GM19193 (cell line): Measurements from ENCODE around the gene TLR4.

ENCODE experiments used
- POLR2A ChIP-seq: IDR thresholded peaks from 4 replicates; pipeline ENCODE4 v1.6.1; 2011; ENCODE audit not compliant: insufficient read depth, insufficient read length; ENCODE audit errors: extremely low read depth

Gene TLR4

GRCh38 chr9:117723986-117724625 lies 19.9 kb downstream of the TLR4 start:
- TF ChIP-seq POLR2A = no peak

GRCh38 chr9:117725426-117725887 lies 21.3 kb downstream of the TLR4 start:
- no peak for TF ChIP-seq POLR2A

GRCh38 chr9:117729375-117729774 lies 25.2 kb downstream of the TLR4 start:
- no peak for TF ChIP-seq POLR2A

GRCh38 chr9:117732494-117732893 lies 28.3 kb downstream of the TLR4 start:
- no peak for TF ChIP-seq POLR2A

GRCh38 chr9:117733465-117733864 lies 29.3 kb downstream of the TLR4 start:
- TF ChIP-seq POLR2A = no peak

GRCh38 chr9:117734082-117734481 lies 29.9 kb downstream of the TLR4 start:
- no peak for TF ChIP-seq POLR2A

GRCh38 chr9:117734523-117735314 lies 30.5 kb downstream of the TLR4 start:
- TF ChIP-seq POLR2A = no peak

GRCh38 chr9:117737721-117738226 lies 33.6 kb downstream of the TLR4 start:
- no peak for TF ChIP-seq POLR2A

GRCh38 chr9:117739206-117739605 lies 35.0 kb downstream of the TLR4 start:
- no peak for TF ChIP-seq POLR2A

GRCh38 chr9:117739624-117740347 lies 35.6 kb downstream of the TLR4 start:
- TF ChIP-seq POLR2A = no peak

- TF ChIP-seq POLR2A = no peak
These were observed 37.9 kb downstream of the TLR4 start for GRCh38 chr9:117742131-117742530.

- no peak for TF ChIP-seq POLR2A
These were observed 40.2 kb downstream of the TLR4 start for GRCh38 chr9:117744369-117744768.

- no peak for TF ChIP-seq POLR2A
These were observed 40.7 kb downstream of the TLR4 start for GRCh38 chr9:117744856-117745389.

- TF ChIP-seq POLR2A = no peak
These were observed 41.4 kb downstream of the TLR4 start for GRCh38 chr9:117745598-117745997.

- no peak for TF ChIP-seq POLR2A
These were observed 42.1 kb downstream of the TLR4 start for GRCh38 chr9:117746263-117746662.

- no peak for TF ChIP-seq POLR2A
These were observed 43.3 kb downstream of the TLR4 start for GRCh38 chr9:117747386-117747970.

- TF ChIP-seq POLR2A = no peak
These were observed 46.2 kb downstream of the TLR4 start for GRCh38 chr9:117750401-117750800.
